OCI-LY7 (cell line): Measurements from ENCODE around the gene MXD1.
"Not testable (repeated sequence)": the region's sequence is repeated elsewhere in the genome, so short reads cannot be mapped to it uniquely, and the experiment has no call there.

Experiments used
- CTCF ChIP-seq: fragments of 200-600 bp; sonication (generic); conservative IDR thresholded peaks from 2 replicates; pipeline ENCODE4 v1.5.1; 2014; ENCODE audit warnings: mild to moderate bottlenecking, antibody characterized with exemption, low read length, moderate library complexity, mixed read lengths
- EZH2phosphoT487 ChIP-seq: fragments of 200-600 bp; sonication (generic); IDR thresholded peaks from 2 replicates; pipeline ENCODE4 v1.6.1; 2018; ENCODE audit warnings: low read depth, borderline replicate concordance, mild to moderate bottlenecking, mixed run types, antibody characterized with exemption, low read length, moderate library complexity, mixed read lengths

- TF ChIP-seq CTCF, EZH2phosphoT487: not testable (repeated sequence)
Observed at GRCh38 chr2:69894737-69895136, 20.2 kb upstream of the MXD1 start.
